SK-N-SH treated with all-trans-retinoic acid at 6 μM for 48 hours (cell line): ENCODE results near the gene CHKB.

Source experiments
- GLIS3 ChIP-seq: fragments of 250-450 bp; sonication (Bioruptor Pico); IDR thresholded peaks from 2 replicates; pipeline ENCODE4 v1.5.0; 2020; ENCODE audit warnings: mild to moderate bottlenecking, moderate library complexity
- ZNF8 ChIP-seq: fragments of 450-650 bp; formaldehyde crosslinking; IDR thresholded peaks from 2 replicates; pipeline ENCODE4 v1.5.0; 2020; ENCODE audit warnings: mild to moderate bottlenecking, moderate library complexity
- TF ChIP-seq, protein P1 (sequence below): fragments of 250-450 bp; sonication (Bioruptor Pico); IDR thresholded peaks from 2 replicates; pipeline ENCODE4 v1.8.0; 2020; ENCODE audit warnings: mild to moderate bottlenecking, moderate library complexity, borderline replicate concordance

DNA sequence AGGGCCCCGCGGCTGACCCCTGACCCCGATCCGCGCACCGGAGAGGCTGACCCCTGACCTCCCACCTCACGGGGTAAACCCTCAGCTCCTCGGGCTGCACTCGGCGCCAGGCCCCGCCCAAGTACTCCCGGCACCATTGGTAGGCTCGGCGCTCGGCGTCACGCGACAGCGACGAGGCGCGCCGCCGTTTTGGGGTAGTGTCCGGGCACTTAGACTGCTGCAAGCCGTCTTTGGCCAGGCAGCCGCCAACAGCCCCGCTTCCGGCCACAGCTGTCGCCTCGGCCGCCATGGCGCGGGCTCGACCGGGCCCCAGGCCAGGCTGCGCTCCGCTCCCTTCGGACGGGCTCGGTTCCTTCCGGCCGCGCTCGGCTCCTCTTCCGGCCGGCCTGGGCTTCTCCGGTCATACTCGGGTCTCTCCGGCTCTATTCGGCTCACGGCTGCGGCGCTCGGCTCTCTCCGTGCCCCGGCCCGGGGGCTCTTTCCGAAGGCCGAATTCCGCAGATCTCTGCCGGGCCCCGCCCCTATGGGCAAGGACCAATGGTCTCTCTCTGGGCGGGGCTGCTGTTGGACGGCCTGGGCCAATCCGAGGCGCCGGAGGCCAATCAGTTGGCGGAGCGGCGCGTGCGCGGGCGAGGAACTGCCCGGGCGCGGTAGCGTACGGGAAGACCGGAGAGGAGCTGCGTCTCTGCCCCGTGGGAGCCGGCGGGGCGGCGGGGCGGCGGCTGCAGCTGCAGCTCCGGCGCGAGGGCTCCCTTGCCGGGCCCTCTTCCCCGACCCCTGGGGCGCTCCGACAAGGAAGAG is at the start of gene CHKB:
- TF ChIP-seq ZNF8 (CRISPR knock-in tag) (no peak), GLIS3 (CRISPR knock-in tag) (no peak)
- TF ChIP-seq, protein P1, sequence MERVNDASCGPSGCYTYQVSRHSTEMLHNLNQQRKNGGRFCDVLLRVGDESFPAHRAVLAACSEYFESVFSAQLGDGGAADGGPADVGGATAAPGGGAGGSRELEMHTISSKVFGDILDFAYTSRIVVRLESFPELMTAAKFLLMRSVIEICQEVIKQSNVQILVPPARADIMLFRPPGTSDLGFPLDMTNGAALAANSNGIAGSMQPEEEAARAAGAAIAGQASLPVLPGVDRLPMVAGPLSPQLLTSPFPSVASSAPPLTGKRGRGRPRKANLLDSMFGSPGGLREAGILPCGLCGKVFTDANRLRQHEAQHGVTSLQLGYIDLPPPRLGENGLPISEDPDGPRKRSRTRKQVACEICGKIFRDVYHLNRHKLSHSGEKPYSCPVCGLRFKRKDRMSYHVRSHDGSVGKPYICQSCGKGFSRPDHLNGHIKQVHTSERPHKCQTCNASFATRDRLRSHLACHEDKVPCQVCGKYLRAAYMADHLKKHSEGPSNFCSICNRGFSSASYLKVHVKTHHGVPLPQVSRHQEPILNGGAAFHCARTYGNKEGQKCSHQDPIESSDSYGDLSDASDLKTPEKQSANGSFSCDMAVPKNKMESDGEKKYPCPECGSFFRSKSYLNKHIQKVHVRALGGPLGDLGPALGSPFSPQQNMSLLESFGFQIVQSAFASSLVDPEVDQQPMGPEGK (CRISPR knock-in tag) = no peak
